HL-60 (cell line): ENCODE measurements around the gene RPL35.
"Not testable (repeated sequence)": the region's sequence is repeated elsewhere in the genome, so short reads cannot be mapped to it uniquely, and the experiment has no call there.

Experiments
- DNase-seq, 2 experiments: peaks; one replicate each; pipeline ENCODE4 v3.0.0-alpha.2; 2010 to 2020; ENCODE audit warnings: low read depth in 1 of 2, low spot score in 1 of 2
- H3K27ac ChIP-seq: fragments of 250-450 bp; sonication (Bioruptor Pico); replicated peaks from 2 replicates; pipeline ENCODE4 v1.5.1; 2020; ENCODE audit warnings: mild to moderate bottlenecking, moderate library complexity
- H3K27me3 ChIP-seq: fragments of 250-450 bp; sonication (Bioruptor Pico); 2 replicates; pipeline ENCODE4 v1.5.1; 2021; ENCODE audit warnings: mild to moderate bottlenecking, moderate library complexity; ENCODE audit not compliant: insufficient read depth, poor library complexity, severe bottlenecking
- H3K4me3 ChIP-seq: replicated peaks from 2 replicates; pipeline ENCODE4 v1.5.1; 2011; ENCODE audit warnings: mild to moderate bottlenecking, control low read depth, low read length; ENCODE audit not compliant: insufficient read depth
- GABPA ChIP-seq: IDR thresholded peaks from 2 replicates; pipeline ENCODE4 v1.6.1; 2012; ENCODE audit warnings: low read depth
- POLR2AphosphoS5 ChIP-seq: IDR thresholded peaks from 2 replicates; pipeline ENCODE4 v1.6.1; 2012; ENCODE audit warnings: low read depth
- SPI1 ChIP-seq: IDR thresholded peaks from 2 replicates; pipeline ENCODE4 v1.6.1; 2012; ENCODE audit warnings: low read depth, mild to moderate bottlenecking, borderline replicate concordance
- TF ChIP-seq, protein P1 (sequence below): IDR thresholded peaks from one replicate; pipeline ENCODE4 v1.5.1; 2011; ENCODE audit warnings: low read length, control low read depth, inconsistent platforms; ENCODE audit not compliant: insufficient read depth
- TF ChIP-seq, protein P2 (sequence below): IDR thresholded peaks from 2 replicates; pipeline ENCODE4 v1.6.1; 2012; ENCODE audit warnings: low read depth; ENCODE audit not compliant: insufficient replicate concordance

Gene RPL35

DNA sequence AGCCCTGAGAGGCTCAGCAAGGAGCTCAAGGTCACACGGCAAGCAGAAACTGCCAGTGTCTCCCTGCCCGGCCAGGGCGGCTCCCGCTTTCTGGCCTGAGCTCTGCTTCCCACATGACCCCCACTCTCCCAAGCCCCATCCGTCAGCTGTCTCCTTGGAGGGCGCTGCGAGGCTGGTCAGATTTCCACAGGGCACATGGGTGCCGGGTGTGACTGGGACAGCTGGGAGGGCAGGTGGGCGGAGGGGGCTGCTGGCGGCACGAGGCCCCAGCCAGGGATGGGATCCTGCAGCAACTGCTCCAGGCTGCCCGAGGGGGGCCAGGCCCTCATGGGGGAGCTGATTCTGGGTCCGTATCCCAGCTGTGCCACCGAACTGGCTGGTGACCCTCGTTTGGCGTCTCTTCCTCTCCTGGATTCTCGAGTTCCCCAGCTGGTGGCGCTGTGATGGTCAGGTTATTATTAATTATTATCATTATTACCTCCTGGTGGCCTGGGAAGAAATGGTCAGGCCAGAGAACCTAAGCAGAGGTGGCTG, 21.4 kb downstream of the RPL35 start:
- no peak overlapping the region for H3K27ac ChIP-seq
- TF ChIP-seq SPI1 = no peak
- TF ChIP-seq, protein P1, sequence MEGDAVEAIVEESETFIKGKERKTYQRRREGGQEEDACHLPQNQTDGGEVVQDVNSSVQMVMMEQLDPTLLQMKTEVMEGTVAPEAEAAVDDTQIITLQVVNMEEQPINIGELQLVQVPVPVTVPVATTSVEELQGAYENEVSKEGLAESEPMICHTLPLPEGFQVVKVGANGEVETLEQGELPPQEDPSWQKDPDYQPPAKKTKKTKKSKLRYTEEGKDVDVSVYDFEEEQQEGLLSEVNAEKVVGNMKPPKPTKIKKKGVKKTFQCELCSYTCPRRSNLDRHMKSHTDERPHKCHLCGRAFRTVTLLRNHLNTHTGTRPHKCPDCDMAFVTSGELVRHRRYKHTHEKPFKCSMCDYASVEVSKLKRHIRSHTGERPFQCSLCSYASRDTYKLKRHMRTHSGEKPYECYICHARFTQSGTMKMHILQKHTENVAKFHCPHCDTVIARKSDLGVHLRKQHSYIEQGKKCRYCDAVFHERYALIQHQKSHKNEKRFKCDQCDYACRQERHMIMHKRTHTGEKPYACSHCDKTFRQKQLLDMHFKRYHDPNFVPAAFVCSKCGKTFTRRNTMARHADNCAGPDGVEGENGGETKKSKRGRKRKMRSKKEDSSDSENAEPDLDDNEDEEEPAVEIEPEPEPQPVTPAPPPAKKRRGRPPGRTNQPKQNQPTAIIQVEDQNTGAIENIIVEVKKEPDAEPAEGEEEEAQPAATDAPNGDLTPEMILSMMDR = no peak
- TF ChIP-seq, protein P2, sequence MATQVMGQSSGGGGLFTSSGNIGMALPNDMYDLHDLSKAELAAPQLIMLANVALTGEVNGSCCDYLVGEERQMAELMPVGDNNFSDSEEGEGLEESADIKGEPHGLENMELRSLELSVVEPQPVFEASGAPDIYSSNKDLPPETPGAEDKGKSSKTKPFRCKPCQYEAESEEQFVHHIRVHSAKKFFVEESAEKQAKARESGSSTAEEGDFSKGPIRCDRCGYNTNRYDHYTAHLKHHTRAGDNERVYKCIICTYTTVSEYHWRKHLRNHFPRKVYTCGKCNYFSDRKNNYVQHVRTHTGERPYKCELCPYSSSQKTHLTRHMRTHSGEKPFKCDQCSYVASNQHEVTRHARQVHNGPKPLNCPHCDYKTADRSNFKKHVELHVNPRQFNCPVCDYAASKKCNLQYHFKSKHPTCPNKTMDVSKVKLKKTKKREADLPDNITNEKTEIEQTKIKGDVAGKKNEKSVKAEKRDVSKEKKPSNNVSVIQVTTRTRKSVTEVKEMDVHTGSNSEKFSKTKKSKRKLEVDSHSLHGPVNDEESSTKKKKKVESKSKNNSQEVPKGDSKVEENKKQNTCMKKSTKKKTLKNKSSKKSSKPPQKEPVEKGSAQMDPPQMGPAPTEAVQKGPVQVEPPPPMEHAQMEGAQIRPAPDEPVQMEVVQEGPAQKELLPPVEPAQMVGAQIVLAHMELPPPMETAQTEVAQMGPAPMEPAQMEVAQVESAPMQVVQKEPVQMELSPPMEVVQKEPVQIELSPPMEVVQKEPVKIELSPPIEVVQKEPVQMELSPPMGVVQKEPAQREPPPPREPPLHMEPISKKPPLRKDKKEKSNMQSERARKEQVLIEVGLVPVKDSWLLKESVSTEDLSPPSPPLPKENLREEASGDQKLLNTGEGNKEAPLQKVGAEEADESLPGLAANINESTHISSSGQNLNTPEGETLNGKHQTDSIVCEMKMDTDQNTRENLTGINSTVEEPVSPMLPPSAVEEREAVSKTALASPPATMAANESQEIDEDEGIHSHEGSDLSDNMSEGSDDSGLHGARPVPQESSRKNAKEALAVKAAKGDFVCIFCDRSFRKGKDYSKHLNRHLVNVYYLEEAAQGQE = no peak
- no peak for TF ChIP-seq POLR2AphosphoS5
- TF ChIP-seq GABPA = no peak
- H3K4me3 ChIP-seq = no peak overlapping the region
- H3K27me3 ChIP-seq = peaks cover 2% of the 10 kb centered on the region
- DNase-seq = no peak

DNA sequence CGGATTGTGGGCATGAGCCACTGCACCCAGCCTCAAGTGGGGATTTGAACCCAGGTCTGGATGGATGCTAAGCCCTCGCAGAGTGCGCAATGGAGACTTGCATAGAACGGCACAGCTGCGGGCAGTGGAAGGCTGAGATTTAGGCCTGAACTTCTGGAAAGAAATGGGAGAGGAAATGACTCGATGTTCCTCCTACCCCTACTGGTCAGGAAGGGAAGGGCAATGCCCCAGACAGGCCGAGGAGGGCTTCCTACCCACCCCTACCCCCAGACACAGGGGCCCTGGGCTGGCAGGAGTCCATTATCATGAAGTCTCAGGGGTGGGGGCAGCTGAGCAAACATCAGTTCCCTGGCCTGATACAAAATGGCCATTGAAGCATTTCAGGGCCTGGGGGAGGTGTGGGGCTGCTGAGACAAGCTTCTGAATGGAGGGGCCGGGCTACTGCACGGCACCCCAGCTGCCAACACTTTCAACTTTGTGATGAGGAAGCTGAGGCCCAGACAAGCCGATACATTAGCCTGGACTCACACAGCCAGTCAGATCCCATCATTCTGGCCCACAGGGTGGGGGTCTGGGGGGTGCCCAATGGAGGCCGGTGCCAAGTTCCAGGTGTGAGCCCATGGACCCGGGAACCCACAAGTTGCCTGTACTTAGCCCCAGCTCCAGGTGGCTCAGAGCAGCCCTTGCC, 22.0 kb downstream of the RPL35 start:
- Histone ChIP-seq H3K4me3 (no peak overlapping the region), H3K27me3 (peaks cover 2% of the 10 kb centered on the region), H3K27ac (no peak overlapping the region)
- no peak for DNase-seq
- TF ChIP-seq SPI1 = no peak
- TF ChIP-seq, protein P1 = no peak

DNA sequence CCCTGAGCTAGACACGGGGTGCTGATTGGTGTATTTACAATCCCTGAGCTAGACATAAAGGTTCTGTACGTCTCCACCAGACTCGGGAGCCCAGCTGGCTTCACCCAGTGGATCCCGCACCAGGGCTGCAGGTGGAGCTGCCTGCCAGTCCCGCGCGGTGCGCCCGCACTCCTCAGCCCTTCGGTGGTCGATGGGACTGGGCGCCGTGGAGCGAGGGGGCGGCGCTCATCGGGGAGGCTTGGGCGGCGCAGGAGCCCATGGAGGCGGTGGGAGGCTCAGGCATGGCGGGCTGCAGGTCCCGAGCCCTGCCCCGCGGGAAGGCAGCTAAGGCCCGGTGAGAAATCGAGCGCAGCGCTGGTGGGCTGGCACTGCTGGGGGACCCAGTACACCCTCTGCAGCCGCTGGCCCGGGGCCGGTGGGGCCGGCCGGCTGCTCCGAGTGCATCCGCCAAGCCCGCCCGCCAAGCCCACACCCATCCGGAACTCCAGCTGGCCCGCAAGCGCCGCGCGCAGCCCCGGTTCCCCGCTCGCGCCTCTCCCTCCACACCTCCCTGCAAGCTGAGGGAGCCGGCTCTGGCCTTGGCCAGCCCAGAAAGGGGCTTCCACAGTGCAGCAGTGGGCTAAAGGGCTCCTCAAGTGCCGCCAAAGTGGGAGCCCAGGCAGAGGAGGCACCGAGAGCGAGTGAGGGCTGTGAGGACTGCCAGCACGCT, 23.0 kb downstream of the RPL35 start:
- H3K27ac ChIP-seq, H3K27me3 ChIP-seq, DNase-seq, H3K4me3 ChIP-seq: not testable (repeated sequence)

DNA sequence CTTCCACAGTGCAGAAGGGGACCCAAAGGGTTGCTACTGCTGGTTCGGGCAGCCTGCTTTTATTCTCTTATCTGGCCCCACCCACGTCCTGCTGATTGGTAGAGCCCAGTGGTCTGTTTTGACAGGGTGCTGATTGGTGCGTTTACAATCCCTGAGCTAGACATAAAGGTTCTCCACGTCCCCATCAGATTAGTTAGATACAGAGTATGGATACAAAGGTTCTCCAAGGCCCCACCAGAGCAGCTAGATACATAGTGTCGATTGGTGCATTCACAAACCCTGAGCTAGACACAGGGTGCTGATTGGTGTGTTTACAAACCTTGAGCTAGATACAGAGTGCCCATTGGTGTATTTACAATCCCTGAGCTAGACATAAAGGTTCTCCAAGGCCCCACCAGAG, 23.6 kb downstream of the RPL35 start:
- not testable (repeated sequence) for H3K4me3 ChIP-seq, DNase-seq, H3K27ac ChIP-seq, H3K27me3 ChIP-seq

DNA sequence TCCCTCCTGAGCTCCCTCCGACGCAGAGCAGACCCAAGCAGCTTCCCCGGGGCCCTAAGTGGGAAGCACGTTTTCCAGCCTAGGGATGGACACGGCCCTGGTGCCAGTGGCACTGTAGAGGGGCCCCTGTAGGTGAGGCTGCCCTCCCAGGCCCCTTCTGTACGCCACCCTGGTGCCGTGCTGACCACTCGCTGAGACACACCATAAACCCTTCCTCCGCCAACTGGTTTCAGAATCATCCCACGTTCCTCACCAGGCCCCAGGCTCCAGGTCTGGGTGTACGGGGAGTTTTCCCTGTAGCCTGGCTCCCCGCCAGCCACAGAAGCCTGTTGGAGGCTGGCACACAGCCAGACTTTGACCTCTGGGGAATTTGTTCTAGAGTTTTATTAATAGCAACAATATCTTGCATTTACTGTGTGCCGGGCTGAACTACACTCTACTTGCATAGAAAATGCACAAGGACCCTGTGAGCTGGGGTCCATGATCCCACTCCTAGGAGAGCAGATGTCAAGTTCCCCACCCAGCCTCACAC, 26.7 kb downstream of the RPL35 start:
- H3K27ac ChIP-seq = no peak overlapping the region
- TF ChIP-seq GABPA (no peak), POLR2AphosphoS5 (no peak), SPI1 (no peak)
- TF ChIP-seq, protein P2 = no peak
- TF ChIP-seq, protein P1 = no peak
- DNase-seq = no peak
- peaks cover 2% of the 10 kb centered on the region for H3K27me3 ChIP-seq
- no peak overlapping the region for H3K4me3 ChIP-seq
